Stimulated activated CD4-positive, alpha-beta T cell treated with anti-CD3 and anti-CD28 coated beads, Interleukin-4, amount 100 ng/mL, for 48 hours (primary cell): Measurements from ENCODE around the gene SUGT1.
"Not testable (repeated sequence)": the region's sequence is repeated elsewhere in the genome, so short reads cannot be mapped to it uniquely, and the experiment has no call there.

Source experiments
- DNase-seq, 2 donors: peaks; one replicate each; pipeline ENCODE4 v3.0.0-alpha.2; 2020; ENCODE audit warnings: low read depth in 2 of 2

Gene SUGT1

DNA sequence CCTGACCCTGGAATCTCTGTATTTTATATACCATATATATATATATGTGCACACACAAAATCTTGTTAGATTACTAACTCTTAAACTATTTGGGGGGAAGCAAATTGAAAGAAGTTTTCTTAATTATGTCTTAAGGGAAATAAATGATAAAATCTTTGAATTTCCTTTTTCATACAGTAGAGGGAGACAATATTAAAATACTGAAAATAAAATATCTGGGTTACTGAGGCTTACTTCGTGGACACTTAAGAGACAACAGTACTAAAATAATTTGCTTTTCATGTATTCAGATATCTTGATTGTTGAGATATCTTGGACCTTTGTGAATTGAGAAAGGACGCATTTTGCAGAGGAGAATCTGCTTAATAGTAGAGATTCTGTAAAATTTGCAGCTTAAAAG lies 17.0 kb downstream of the SUGT1 start:
- no peak for DNase-seq

DNA sequence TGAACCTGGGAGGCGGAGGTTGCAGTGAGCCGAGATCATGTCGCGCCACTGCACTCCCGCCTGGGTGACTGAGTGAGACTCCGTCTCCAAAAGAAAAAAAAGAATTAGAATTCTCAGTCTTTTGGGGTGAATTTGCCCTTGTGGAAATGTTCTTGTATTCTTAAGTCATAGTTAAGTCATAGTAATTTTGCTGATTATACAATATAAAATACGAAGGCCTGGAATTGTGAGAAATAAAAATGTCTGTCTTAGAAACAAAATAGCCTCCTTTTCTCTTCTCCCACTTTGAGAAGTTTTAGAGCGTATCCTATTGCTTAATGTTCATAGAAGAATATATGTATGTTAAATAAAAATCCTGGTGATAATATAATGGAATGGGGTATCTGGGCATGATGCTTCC lies 18.1 kb downstream of the SUGT1 start:
- no peak for DNase-seq

- DNase-seq = no peak
Observed at GRCh38 chr13:52673465-52673864, 20.8 kb downstream of the SUGT1 start.

DNA sequence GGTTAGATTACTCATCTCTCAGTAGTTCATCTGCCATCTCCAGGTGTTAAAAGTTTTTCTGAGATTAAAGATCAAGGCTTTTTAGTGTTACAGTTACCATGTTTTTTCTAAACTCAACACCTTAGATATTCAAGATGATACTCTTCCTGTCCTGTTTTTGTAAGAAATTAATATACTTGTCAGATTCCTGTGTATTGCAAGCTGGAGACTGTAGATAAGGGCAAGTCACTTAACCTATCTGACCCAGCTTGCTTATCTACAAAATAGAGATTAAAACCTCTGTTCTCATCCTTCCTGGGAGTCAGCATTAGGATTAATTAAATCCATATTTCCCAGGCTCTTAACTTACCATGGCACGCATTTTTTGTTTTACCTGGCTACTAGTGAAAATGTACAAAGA lies 25.2 kb downstream of the SUGT1 start:
- no peak for DNase-seq

DNA sequence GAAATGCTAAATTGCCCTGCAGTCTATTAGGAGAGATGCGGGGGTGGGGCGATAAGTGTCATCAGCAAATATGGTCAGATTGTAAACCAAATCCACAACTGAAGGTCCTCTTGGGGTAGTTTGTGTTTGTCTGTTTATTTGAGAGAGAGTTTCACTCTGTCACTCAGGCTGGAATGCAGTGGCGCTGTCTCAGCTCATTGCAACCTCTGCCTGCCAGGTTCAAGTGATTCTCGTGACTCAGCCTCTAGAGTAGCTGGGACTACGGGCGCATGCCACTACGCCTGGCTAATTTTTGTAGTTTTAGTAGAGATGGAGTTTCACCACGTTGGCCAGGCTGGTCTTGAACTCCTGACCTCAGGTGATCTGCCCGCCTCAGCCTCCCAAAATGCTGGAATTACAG lies 33.2 kb downstream of the SUGT1 start:
- not testable (repeated sequence) for DNase-seq

DNA sequence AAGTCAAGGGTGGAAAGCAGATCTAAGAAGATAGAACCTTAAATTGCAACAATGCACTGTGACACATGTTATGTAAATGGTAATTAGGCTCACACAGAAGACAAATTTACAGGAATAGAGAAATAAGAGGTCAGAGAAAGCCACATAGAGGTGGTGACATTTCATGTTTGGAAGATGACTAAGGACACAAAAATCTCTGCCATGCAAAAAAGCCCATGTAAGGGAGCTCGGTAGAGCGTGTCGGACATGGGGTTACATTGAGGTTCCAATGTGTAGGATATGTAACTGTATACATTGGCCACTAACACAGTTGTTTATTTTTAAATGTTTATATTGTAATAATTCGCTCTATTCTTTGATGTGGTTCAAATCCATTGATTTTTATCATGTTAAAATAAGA lies 33.7 kb downstream of the SUGT1 start:
- no peak for DNase-seq

DNA sequence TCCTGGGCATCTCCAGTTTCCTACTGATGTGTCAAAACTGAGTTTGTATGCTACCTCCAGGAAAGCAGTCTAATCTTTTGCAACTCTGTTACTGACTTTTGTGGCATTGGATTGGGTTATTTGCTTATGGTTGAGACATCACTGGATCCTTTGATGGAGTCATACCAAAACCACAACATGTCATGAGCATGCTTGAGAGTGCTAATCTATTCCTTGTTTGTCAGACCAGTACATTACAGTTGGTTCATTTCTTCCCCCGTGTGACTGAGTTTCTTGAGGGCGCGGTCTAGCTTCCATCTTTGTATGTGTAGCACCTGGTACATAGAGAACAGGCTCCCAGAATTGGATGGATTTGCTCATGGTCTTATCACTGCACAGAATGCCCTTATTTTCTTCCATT lies 43.2 kb downstream of the SUGT1 start:
- peak; percentile 4 to 21 for DNase-seq

GRCh38 chr13:52696566-52696965 lies 43.9 kb downstream of the SUGT1 start:
- DNase-seq = no peak

DNA sequence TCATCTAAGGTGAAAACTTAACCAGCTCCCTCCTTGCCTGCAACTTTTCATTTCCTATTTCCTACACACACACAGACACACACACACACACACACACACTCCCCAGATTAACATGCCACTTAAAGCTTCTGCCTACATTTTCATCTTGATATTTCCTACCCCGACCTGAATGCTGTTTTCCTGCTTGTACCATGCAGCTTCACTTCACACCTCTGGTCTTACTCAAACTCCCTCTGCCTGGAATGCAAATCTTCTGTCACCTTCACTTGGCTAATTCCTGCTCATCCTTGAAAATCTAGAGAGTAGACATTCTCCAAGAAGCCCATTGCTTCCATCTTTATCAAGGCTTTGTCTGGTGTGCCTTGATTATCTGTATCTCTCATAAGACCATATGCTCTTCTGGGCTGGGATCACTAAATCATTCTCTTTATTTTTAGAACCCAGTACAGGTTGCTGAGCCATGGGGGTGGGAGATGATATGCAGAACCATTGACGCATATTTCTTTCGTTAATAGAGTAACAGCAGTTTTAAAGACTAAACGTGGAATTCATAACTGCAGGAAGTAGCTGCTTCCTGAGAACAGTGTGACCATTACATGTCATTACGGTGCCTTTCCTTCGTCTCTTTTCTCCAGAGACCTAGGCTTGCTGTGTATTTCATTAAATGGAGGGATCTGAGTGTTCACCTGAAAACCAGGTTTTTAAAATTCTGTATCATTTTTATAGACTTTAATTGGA lies 49.3 kb downstream of the SUGT1 start:
- DNase-seq = no peak

DNA sequence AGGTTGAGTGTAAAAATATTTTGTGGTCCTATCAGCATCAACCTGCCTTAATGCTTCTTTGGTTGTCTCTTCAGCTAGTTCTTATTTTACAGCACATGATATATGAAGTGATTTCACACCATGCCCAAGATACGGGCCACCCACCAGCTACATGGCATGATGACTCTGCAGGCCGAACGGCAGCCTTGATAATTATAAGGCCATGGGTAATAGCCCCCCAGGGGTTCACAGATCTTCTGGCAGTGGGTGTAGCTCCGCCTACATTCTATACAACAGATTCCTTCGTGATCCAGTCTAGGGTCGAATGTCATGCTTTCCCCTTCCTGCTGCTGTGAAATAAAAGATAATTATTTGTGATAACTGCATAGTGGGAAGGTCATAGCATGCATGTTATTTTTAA lies 50.8 kb downstream of the SUGT1 start:
- DNase-seq = no peak

DNA sequence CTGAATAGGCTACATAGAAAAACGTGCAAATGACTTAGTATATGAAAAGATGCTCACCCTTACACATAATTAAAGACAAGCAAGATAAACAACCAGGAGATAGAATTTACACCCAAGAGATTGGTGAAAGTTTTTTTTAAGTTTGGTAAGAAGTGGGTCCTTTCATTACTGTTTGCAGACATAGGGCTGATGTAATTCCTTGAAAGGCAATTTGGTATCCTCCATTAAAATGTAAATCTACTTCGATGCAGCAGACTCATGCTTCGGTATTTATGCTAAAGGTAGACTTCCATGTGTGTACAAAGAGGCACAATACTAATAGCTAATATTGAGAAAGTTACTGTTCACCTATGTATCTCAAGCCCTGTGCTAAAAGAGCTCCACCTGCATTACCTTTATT lies 53.4 kb downstream of the SUGT1 start:
- no peak for DNase-seq

GRCh38 chr13:52707375-52707774 lies 54.7 kb downstream of the SUGT1 start:
- DNase-seq = no peak

- DNase-seq = not testable (repeated sequence)
Observed at GRCh38 chr13:52708266-52708665, 55.6 kb downstream of the SUGT1 start.

DNA sequence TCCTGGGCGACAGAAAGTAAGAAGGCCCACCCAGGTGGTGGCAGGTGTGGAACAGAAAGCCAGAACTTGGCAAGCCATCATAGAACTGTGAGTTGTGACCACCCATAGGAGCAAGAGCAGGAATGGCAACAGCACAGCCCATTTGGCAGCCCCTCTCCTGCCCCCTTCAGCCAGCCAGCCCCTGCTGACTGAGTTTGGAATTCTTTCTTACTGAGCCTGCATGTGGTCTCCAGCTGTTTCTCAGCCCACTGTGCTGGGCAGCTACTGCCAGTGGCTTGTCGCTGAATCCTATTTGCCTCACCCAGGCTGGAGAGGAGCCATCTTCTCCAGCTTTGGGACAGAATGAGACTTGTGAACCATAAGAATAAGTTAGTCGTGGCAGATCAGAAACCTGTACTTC lies 58.6 kb downstream of the SUGT1 start:
- DNase-seq = no peak

DNA sequence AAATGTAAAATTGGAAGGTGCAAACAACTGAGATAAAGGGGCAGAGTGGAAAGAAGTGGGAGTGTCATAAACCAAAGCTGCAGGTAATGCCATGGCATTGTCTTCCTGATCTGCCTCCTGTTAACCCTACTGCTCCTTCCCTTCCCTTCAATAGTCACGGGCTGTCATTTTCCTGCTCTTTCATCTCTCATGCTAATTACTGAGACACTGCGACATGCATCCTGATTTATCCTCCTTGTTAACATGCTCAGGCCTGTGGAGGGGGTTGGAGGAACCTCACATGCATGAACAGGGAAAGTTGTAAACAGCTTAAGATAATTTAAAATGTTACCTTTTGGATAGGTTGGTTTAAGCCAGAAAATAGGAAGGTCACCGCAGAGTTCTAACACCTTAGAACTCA lies 59.7 kb downstream of the SUGT1 start:
- DNase-seq = no peak

DNA sequence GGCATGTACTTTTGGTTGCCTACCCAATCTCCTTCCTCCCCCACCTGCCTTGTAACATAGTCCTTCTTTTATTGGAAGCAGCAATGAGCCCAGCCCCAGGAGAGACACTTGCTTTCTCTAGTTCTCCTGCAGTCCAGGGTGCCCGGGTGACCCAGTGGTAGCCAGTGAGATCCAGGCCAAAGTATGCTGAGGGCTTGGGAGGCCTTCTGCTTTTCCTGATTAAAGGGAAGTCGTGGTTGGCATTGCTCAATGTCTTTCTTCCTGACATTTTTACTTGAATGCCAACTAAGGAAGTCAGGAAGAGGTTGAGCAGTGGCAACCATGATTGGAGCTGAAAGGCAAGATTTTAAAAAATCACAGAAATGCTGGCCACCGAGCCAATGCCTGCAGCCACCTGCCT lies 61.3 kb downstream of the SUGT1 start:
- DNase-seq = no peak

DNA sequence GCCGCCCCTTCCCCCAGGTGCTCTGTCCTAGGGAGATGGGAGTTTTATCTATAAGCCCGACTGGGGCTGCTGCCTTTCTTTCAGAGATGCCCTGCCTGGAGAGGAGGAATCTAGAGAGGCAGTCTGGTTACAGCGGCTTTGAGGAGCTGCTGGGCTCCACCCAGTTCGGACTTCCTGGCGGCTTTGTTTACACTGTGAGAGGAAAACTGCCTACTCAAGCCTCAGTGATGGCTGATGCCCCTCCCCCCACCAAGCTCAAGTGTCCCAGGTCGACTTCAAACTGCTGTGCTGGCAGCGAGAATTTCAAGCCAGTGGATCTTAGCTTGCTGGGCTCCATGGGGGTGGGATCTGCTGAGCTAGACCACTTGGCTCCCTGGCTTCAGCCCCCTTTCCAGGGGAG lies 68.3 kb downstream of the SUGT1 start:
- not testable (repeated sequence) for DNase-seq

DNA sequence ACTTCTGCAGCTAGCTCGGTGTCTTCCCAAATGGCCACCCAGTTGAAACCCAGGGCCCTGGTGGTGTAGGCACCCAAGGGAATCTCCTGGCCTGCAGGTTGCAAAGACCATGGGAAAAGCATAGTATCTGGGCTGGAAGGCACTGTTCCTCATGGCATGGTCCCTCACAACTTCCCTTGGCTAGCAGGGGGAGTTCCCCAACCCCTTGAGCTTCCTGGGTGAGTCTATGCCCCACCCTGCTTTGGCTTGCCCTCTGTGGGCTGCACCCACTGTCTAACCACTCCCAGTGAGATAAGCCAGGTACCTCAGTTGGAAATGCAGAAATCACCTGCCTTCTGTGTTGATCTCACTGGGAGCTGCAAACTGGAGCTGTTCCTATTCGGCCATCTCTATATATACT lies 68.7 kb downstream of the SUGT1 start:
- not testable (repeated sequence) for DNase-seq

GRCh38 chr13:52723181-52723580 lies 70.5 kb downstream of the SUGT1 start:
- no peak for DNase-seq

- DNase-seq = no peak
Observed at GRCh38 chr13:52725302-52725701, 72.7 kb downstream of the SUGT1 start.

- DNase-seq = no peak
Observed at GRCh38 chr13:52726258-52726657, 73.6 kb downstream of the SUGT1 start.

DNA sequence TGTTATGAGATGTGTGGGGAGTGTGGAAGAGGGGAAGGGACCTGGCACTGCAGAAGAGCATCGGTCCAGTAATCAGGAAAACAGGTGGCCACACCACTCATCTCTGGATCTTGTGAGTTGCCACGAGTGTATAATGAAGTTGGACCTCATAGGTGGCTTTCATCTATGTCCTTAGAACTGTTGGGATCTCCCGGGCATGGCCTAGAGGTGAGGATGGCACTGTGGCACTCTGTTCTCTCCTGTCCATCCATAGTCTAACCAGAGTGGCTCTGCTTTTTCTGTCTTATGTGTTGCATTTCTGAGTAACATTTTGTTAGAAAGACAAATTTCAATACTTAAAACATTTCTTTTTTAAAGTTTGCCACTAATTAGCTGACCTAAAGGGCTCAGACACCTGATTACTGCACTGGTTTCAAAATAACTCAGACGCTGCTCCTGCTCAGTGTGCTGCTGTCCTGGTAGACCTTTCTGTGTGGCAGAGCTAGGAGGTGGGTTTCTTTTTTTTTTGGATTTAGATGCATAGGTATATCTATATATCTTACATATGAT lies 81.5 kb downstream of the SUGT1 start:
- no peak for DNase-seq

DNA sequence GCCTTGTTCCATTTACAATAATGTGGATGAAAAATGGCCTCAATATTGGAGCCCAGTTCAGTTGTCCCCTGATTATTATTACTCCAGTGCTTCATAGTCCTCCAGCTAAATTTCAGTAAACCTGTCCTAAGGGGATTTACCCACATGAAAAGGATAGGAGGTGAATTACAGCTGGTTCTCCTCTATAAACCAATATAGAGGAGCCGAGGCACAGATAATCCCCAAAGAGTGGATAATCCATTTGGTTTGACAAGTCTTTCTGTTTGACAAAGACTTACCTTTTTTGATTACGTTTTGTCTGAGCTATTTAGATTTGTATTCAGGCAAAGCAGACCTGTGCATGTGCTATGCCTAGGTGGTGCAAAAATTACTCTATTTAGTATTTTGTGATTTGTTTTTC lies 84.3 kb downstream of the SUGT1 start:
- DNase-seq = no peak

- DNase-seq = no peak
Observed at GRCh38 chr13:52737451-52737850, 84.8 kb downstream of the SUGT1 start.
